ENCODE data around the gene PLEKHA5.

GRCh38 chr12:19161216-19161615 lies 31.7 kb downstream of the PLEKHA5 start:
- TF ChIP-seq CTCF (IDR thresholded peaks at IDR 0.05): no peak
- TF ChIP-seq POLR2AphosphoS5 (IDR thresholded peaks at IDR 0.05; ENCODE audit: low read depth, low read length): no peak
